GM15510 (cell line): ENCODE measurements around the gene TMEM181.
A peak's percentile ranks its signal among the peaks of the same experiment; 100 is the strongest.

ENCODE experiments used
- POLR2A ChIP-seq: IDR thresholded peaks from 3 replicates; pipeline ENCODE4 v1.6.1; 2011; ENCODE audit warnings: borderline replicate concordance; ENCODE audit not compliant: insufficient read length; ENCODE audit errors: extremely low read depth

The TMEM181 gene, protein sequence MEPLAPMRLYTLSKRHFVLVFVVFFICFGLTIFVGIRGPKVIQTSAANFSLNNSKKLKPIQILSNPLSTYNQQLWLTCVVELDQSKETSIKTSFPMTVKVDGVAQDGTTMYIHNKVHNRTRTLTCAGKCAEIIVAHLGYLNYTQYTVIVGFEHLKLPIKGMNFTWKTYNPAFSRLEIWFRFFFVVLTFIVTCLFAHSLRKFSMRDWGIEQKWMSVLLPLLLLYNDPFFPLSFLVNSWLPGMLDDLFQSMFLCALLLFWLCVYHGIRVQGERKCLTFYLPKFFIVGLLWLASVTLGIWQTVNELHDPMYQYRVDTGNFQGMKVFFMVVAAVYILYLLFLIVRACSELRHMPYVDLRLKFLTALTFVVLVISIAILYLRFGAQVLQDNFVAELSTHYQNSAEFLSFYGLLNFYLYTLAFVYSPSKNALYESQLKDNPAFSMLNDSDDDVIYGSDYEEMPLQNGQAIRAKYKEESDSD

DNA sequence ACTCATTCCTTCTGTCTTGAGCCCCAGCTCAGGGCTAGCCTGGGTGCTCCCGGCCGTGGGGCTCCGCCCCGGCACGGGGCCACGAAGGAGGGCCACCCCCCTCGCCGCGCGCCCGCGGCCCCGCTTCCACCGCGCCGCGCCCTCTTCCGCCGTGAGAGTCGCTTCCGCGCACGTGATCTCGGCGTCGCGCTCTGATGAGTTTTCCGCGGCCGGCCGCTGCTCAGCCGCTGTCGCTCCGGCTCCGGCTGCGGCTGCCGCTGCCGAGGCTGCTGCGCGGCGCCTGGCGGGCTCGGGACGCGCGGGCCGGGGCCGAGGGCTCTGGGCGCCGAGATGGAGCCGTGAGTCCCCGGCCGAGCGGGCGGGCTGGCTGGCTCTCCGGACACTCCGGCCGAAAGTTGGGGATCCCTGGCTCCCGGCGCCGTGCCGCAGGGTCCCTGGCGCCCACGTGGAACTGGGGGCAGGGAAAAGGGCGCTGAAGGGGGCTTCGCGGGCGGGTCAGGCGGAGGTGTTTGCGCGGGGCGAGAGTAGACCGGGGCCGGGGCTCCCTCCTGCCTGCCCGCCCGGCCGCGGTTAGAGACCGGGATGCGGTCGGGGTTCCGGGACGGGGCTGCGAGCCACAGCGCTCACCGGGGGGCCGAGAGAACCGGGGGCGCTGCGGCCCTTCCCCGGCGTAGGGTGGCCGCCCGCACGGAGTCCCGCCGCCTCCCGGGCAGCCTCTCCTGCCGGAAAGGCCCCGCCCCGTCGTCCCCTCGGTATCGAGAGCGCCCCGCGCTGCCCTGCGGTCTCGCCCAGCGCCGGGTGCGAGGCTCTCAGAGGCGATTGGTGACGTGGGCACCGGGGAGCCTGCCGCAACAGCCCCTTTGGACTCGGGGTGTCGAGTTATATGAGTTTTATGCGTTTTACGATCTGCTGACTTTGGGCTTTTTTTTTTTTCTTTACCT is at the start of gene TMEM181:
TMEM181 (plus strand) TSS at position 197 of the 941 bp plus-strand sequence; CDS start at position 331, 134 bp downstream.
- TF ChIP-seq POLR2A, result peak; percentile 94

DNA sequence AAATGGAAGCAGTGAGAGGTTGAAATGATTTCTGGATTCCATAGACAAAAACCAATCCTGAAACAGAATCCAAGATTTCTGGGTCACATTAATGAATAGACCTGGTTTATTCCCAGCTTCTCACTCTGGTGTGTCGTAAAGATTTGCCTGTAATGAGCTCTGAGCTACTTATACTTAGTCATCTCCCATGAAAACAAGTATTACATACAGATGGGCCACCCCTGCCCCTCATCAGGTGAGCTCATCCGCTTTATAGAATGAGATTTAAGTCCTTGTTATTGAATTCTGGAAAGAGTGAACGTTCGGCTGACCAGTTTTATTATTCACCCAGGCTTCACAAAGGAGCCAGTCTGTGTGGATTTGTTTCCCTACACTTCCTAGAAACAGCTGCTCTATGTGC is 47.1 kb upstream of the TMEM181 start:
- no peak for TF ChIP-seq POLR2A

- TF ChIP-seq POLR2A, result no peak
These were observed 45.7 kb upstream of the TMEM181 start for GRCh38 chr6:158514176-158514575.

GRCh38 chr6:158514991-158515390 is 44.9 kb upstream of the TMEM181 start:
- no peak for TF ChIP-seq POLR2A

- no peak for TF ChIP-seq POLR2A
These were observed 43.8 kb upstream of the TMEM181 start for GRCh38 chr6:158516098-158516497.

DNA sequence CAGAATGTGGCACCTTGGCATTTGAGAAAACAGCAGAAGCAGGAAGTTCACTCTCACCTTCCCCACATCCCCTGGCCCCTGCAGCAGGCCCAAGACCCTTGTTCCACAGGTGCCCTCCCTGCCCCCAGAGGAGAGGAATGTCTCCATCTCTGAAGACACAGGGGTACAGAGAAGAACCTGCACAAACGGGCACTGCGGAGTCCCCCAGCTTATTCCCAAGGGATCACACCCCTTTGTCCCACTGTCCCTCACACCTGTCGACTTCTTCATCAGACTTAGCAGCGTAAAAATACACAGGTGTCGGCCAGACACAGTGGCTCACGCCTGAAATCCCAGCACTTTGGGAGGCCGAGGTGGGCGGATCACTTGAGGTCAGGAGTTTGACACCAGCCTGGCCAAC is 42.9 kb upstream of the TMEM181 start:
- no peak for TF ChIP-seq POLR2A

DNA sequence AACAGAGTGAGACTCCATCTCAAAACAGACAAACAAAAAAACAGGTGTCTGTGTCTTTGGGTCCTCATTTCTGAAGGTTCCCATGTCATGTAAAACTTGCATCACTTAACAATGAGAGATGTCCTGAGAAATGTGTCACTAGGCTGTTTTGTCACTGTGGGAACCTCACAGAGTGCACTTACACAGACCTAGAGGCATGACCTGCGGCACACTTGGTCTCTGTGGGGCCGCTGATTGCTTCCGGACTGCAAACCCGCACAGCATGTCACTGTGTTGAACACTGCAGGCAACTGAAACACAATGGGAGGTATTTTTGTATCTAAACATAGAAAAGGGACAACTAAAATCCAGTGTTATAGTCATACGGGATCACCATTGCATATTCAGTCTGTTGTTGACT is 42.3 kb upstream of the TMEM181 start:
- peak; percentile 3 for TF ChIP-seq POLR2A

GRCh38 chr6:158518191-158519127 is 41.4 kb upstream of the TMEM181 start:
- TF ChIP-seq POLR2A, result no peak

DNA sequence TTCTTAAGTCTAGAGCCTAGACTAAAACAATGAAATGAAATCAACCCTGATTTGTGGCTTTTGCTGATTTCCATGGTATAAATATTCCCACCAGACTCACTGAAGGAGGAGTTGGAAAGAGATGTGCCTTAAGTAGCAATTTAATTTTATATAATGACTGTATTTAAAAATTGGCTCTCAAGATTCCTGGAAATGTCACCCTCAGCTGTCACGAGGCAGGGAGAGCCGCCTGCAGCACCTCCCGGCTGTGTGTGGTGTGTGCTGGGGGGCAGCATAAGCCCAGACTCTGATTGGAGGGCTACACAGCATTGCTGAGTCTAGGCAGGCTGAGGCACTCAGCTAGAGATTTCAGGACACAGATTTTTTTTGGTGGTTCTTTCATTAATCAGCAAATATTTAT is 40.6 kb upstream of the TMEM181 start:
- no peak for TF ChIP-seq POLR2A

DNA sequence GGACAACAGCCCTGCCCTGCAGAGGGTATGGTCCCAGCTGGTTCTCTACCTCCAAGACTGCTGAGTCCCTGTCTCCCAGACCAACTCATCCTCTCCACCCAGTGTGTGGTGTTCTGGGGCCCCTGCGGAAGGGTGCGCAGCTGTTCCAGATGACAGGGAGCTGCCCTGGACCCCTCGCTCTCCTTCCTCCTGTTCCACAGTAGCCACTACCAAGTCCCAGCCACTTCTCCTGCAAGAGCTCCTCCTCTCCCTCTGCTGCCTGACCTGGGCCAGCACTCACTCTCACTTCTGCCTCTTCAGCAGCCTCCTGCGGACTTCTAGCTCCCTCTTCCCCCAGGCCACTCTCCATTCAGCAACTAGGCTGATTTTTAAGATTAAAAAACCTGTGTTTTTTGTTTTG is 40.1 kb upstream of the TMEM181 start:
- TF ChIP-seq POLR2A, result no peak

- no peak for TF ChIP-seq POLR2A
These were observed 38.1 kb upstream of the TMEM181 start for GRCh38 chr6:158521759-158522158.

DNA sequence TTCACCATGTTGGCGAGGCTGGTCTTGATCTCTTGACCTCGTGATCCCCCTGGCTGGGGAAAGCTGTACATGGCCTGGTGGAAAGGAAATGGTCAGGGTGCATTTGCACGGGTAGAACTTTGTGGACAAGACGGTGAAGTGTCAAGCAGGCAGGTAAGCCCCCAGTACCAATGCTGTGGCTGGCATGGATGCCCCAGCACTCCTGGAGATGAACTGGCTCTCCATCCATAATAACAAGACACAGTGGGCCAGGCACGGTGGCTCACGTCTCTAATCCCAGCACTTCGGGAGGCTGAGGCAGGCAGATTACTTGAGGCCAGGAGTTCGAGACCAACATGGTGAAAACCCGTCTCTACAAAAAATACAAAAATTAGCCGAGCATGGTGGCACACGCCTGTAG is 37.3 kb upstream of the TMEM181 start:
- no peak for TF ChIP-seq POLR2A

GRCh38 chr6:158524311-158524710 is 35.6 kb upstream of the TMEM181 start:
- no peak for TF ChIP-seq POLR2A

DNA sequence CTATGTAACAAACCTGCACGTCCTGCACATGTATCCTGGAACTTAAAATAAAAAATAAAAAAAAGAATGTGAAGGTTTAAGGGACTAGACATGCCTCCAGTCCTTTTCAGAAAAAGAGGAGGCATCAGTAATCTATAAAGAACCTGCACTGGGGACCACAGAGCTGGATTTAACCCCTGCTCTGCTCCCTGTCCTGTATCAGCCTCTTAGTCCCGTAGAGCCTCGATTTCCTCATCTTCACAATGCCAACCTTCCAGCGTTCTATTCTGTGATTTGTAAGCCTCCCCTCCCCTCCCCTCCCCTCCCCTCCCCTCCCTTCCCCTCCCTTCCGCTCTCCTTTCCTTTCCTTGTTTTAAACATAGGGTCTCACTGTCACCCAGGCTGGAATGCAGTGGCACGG is 31.1 kb upstream of the TMEM181 start:
- TF ChIP-seq POLR2A, result no peak

- TF ChIP-seq POLR2A, result no peak
These were observed 30.3 kb upstream of the TMEM181 start for GRCh38 chr6:158529629-158530028.

DNA sequence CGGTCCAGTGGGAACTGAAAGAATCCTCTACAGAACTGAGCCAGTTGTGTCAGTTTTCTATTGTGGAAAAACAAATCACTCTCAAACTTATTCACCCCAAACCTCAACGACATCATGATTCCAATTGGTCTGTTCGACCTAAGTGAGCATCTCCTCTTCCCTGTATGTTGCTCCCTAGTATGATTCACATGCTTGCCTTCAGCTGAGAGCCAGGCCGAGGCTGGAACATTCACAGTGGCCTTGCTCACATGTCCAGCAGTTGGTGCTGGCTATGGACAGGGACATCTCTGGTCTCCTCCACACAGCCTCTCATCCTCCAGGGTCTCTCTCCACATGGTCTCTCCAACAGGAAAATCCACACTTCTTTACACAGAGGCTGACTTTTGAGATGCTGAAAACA is 28.3 kb upstream of the TMEM181 start:
- TF ChIP-seq POLR2A, result no peak
